Mucosa of descending colon (tissue), 3 donors: ENCODE measurements around the gene GSN. TPM values are rescaled to one million over a fixed set of nuclear protein-coding genes. Genes with fewer than 3 reads are reported as not detected.

ENCODE experiments used
- ATAC-seq: fragments of 200-7000 bp; cut with Tn5 transposase; one replicate; pipeline ENCODE4 v1.9.1; 2020; ENCODE audit warnings: mild to moderate bottlenecking, moderate library complexity
- DNase-seq, 3 donors: peaks; one replicate each; pipeline ENCODE4 v3.0.0-alpha.2; 2020
- H3K36me3 ChIP-seq: fragments of 200-600 bp; one replicate; pipeline ENCODE4 v1.8.0; 2021; ENCODE audit warnings: low read depth, mild to moderate bottlenecking
- H3K4me1 ChIP-seq: fragments of 200-600 bp; one replicate; pipeline ENCODE4 v1.8.0; 2021; ENCODE audit warnings: low read depth, mild to moderate bottlenecking
- H3K4me3 ChIP-seq: fragments of 200-600 bp; one replicate; pipeline ENCODE4 v1.8.0; 2021; ENCODE audit warnings: mild to moderate bottlenecking
- H3K9me3 ChIP-seq: fragments of 200-600 bp; one replicate; pipeline ENCODE4 v1.8.0; 2021; ENCODE audit warnings: mild to moderate bottlenecking
- CTCF ChIP-seq: fragments of 200-600 bp; IDR thresholded peaks from one replicate; pipeline ENCODE4 v1.8.0; 2022; ENCODE audit warnings: antibody characterized with exemption, mild to moderate bottlenecking
- intact Hi-C, 2 donors: fragments of 100-400 bp; cut with DNase I in 1 of 2; cut with micrococcal nuclease in 1 of 2; formaldehyde crosslinking; loops; one replicate each; pipeline versions ENCODE4 v1.11.0 to v1.11.1; 2022; cut with DNase I, micrococcal nuclease
- total RNA-seq, 3 donors: library from RNA; stranded (reverse); fragmentation: NEBNext Ultra II Directional in 2 of 3; extraction: Animal tissue kit (Norgen Biotek cat#: 25700) in 2 of 3; gene quantifications; one replicate each; pipeline versions ENCODE4 v1.2.1 to v1.2.4, GENCODE V29; 2021 to 2023
- donor health status: DM: no; HTN: no; CAD: no; lungs with moderate emphysema.
- donor health status: DM: no; HTN: no; CAD: no.
- donor health status: DM: no; HTN: yes; CAD: no.

The GSN gene
- total RNA-seq, 3 donors from 2014 or later, result 443 to 952 (median 937) TPM

GRCh38 chr9:121307976-121308375 is 40.0 kb downstream of the GSN start:
- Histone ChIP-seq H3K9me3 (no peaks in the 10 kb centered on the region), H3K4me3 (no peak overlapping the region), H3K36me3 (peaks cover 11% of the 10 kb centered on the region), H3K4me1 (peaks cover 15% of the 10 kb centered on the region)
- no peak for TF ChIP-seq CTCF
- intact Hi-C loops, result no loop called here
- ATAC-seq (no peak), DNase-seq (no peak)

DNA sequence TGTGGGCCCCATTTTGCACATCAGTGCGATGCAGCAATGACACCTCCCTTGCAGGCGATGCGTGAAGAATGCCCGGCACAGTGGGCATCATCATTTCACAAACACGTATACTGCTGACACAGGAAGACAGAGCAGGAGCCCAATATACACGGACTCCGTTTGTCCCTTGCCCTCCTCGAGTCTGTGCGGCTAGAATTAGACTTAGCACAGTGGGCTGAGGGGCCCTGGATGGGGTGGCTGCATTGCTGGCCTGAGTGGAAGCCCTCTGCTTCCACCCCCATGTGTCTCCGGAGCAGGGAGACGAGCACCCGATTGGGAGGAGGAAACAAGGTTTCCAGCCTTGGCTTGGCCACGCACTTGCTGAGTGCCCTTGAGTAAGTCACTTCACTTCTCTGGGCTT is 40.8 kb downstream of the GSN start:
- ATAC-seq (no peak), DNase-seq (peak in 1 of 3 donors; percentile 36)
- peaks cover 7% of the 10 kb centered on the region for H3K4me1 ChIP-seq
- no peak for TF ChIP-seq CTCF
- no peak overlapping the region for H3K4me3 ChIP-seq
- peaks cover 16% of the 10 kb centered on the region for H3K36me3 ChIP-seq
- H3K9me3 ChIP-seq, result no peaks in the 10 kb centered on the region
- intact Hi-C loops, result no loop called here

- H3K9me3 ChIP-seq, result no peaks in the 10 kb centered on the region
- no peak for ATAC-seq
- DNase-seq, result no peak
- H3K36me3 ChIP-seq, result peaks cover 20% of the 10 kb centered on the region
- intact Hi-C loops, result no loop called here
- H3K4me1 ChIP-seq, result peaks cover 3% of the 10 kb centered on the region
- no peak for TF ChIP-seq CTCF
- H3K4me3 ChIP-seq, result no peak overlapping the region
Measured at GRCh38 chr9:121309171-121309570, 41.2 kb downstream of the GSN start.

GRCh38 chr9:121309833-121310425 is 42.0 kb downstream of the GSN start:
- no peak for TF ChIP-seq CTCF
- intact Hi-C loops, result loop anchor here in 1 of 2 donors (5.0 kb wide), 1 partner anchor 93 kb away; no protein-coding TSS in a partner anchor
- peaks cover 20% of the 10 kb centered on the region for H3K36me3 ChIP-seq
- H3K9me3 ChIP-seq, result no peaks in the 10 kb centered on the region
- H3K4me1 ChIP-seq, result no peaks in the 10 kb centered on the region
- DNase-seq (no peak), ATAC-seq (no peak)
- no peak overlapping the region for H3K4me3 ChIP-seq

GRCh38 chr9:121310571-121310970 is 42.6 kb downstream of the GSN start:
- Histone ChIP-seq H3K9me3 (no peaks in the 10 kb centered on the region), H3K4me1 (no peaks in the 10 kb centered on the region), H3K4me3 (no peak overlapping the region), H3K36me3 (peaks cover 20% of the 10 kb centered on the region)
- TF ChIP-seq CTCF, result no peak
- ATAC-seq, result no peak
- intact Hi-C loops, result loop anchor here in 1 of 2 donors (5.0 kb wide), 1 partner anchor 93 kb away; no protein-coding TSS in a partner anchor
- no peak for DNase-seq
